HL-60/S4 (cell line): ENCODE data around the gene GPX7.

Experiments used
- in situ Hi-C: fragments of 300-500 bp; cut with MboI; formaldehyde crosslinking; loops from 2 replicates; pipeline ENCODE4 v1.14.3; 2022; ENCODE audit warnings: low sequenced_read_pairs

GPX7 gene

GRCh38 chr1:52627028-52627427, 24.9 kb downstream of the GPX7 start:
- in situ Hi-C loops: no loop called here

- in situ Hi-C loops: no loop called here
Observed at GRCh38 chr1:52628614-52629324, 26.6 kb downstream of the GPX7 start.

GRCh38 chr1:52629325-52629643, 27.1 kb downstream of the GPX7 start:
- in situ Hi-C loops: no loop called here

- in situ Hi-C loops: no loop called here
Observed at GRCh38 chr1:52629667-52630066, 27.5 kb downstream of the GPX7 start.

GRCh38 chr1:52631759-52632331, 29.7 kb downstream of the GPX7 start:
- in situ Hi-C loops: no loop called here

GRCh38 chr1:52632732-52633290, 30.6 kb downstream of the GPX7 start, which contains the start of gene SHISAL2A:
Gene SHISAL2A (plus strand): TSS chr1:52633168. CDS start chr1:52633494, 326 bp downstream.
- in situ Hi-C loops: no loop called here

GRCh38 chr1:52633291-52633754, 31.2 kb downstream of the GPX7 start:
- in situ Hi-C loops: no loop called here

GRCh38 chr1:52634111-52634510, 31.9 kb downstream of the GPX7 start:
- in situ Hi-C loops: no loop called here

GRCh38 chr1:52635321-52636089, 33.3 kb downstream of the GPX7 start:
- in situ Hi-C loops: no loop called here

GRCh38 chr1:52636721-52637695, 34.8 kb downstream of the GPX7 start:
- in situ Hi-C loops: no loop called here

- in situ Hi-C loops: no loop called here
Observed at GRCh38 chr1:52637946-52638345, 35.8 kb downstream of the GPX7 start.

GRCh38 chr1:52640697-52641096, 38.5 kb downstream of the GPX7 start:
- in situ Hi-C loops: no loop called here

- in situ Hi-C loops: no loop called here
Observed at GRCh38 chr1:52641307-52641706, 39.1 kb downstream of the GPX7 start.

- in situ Hi-C loops: no loop called here
Observed at GRCh38 chr1:52645261-52645660, 43.1 kb downstream of the GPX7 start.

GRCh38 chr1:52651904-52652303, 49.7 kb downstream of the GPX7 start:
- in situ Hi-C loops: no loop called here

- in situ Hi-C loops: no loop called here
Observed at GRCh38 chr1:52653207-52653849, 51.2 kb downstream of the GPX7 start.

- in situ Hi-C loops: no loop called here
Observed at GRCh38 chr1:52654063-52654462, 51.9 kb downstream of the GPX7 start.

GRCh38 chr1:52657702-52658101, 55.5 kb downstream of the GPX7 start:
- in situ Hi-C loops: no loop called here
